Measurements from ENCODE around the gene FOXC2.

GRCh38 chr16:86581458-86581857, 14.8 kb downstream of the FOXC2 start:
- TF ChIP-seq CTCF (IDR thresholded peaks at IDR 0.05): no peak
- TF ChIP-seq POLR2AphosphoS5 (IDR thresholded peaks at IDR 0.05; ENCODE audit: low read depth, low read length): no peak
- no peak for TF ChIP-seq REST (IDR thresholded peaks at IDR 0.05; ENCODE audit: insufficient read depth in 1 of 2, low read depth in 2 of 2, low read length in 1 of 2)

All from Panc1 (cell line).